ENCODE data around the gene OCA2. TPM values are rescaled to one million over a fixed set of nuclear protein-coding genes. Genes with fewer than 3 reads are reported as not detected.

OCA2 gene
- total RNA-seq, 1 experiment from 2014 or later, result 0.31 TPM

DNA sequence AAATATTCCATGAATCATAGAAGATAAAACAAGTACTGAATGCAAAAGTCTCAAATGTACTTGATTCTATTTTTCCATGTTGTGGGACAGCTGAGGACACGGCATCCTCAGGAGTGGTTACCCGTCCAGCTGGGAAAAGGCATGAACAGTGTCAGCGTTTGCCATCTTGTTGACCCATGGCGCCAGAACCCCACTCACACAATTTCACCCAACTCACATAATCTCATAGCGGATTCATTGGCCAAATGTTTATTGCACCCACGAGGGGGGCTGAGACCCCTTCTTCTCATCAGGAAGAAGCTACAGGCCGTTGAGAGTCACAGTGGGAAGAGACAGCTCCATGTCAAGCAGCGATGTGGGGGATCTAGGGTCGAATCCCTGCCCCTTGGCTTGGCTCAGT, 72.9 kb downstream of the OCA2 start:
- Histone ChIP-seq H3K56ac (ENCODE audit: insufficient read length, low read depth, low read length) (no peak overlapping the region), H3K23me2 (ENCODE audit: insufficient read length, low read depth, low read length, poor library complexity, severe bottlenecking) (no peaks in the 10 kb centered on the region), H3K4me2 (ENCODE audit: insufficient read depth, insufficient read length, low read length) (no peak overlapping the region), H2AK5ac (ENCODE audit: insufficient read length, low read length) (no peak overlapping the region), H3K79me1 (ENCODE audit: insufficient read depth, low read depth, low read length, poor library complexity, severe bottlenecking) (no peaks in the 10 kb centered on the region), H3K14ac (ENCODE audit: insufficient read depth, low read length) (no peak overlapping the region), H3K18ac (ENCODE audit: insufficient read length, low read depth, low read length) (no peak overlapping the region), H3K9me3 (ENCODE audit: control insufficient read depth, low read depth, low read length) (no peaks in the 10 kb centered on the region), H4K91ac (ENCODE audit: insufficient read length, low read depth, low read length) (no peak overlapping the region), H4K5ac (ENCODE audit: insufficient read length, low read depth, low read length) (no peak overlapping the region), H3K79me2 (ENCODE audit: insufficient read depth, low read length) (no peaks in the 10 kb centered on the region), H2BK5ac (ENCODE audit: insufficient read length, low read length) (no peak overlapping the region), H2BK15ac (ENCODE audit: low read depth, low read length) (no peak overlapping the region), H3K4me1 (ENCODE audit: insufficient read depth, low read length) (no peaks in the 10 kb centered on the region), H3K23ac (ENCODE audit: insufficient read length, low read depth, low read length) (no peak overlapping the region), H4K20me1 (ENCODE audit: control insufficient read depth, insufficient read depth, insufficient read length) (no peaks in the 10 kb centered on the region), H3K27me3 (ENCODE audit: insufficient read depth, low read length) (no peaks in the 10 kb centered on the region), H2AFZ (ENCODE audit: low read length) (no peak overlapping the region), H3K9ac (ENCODE audit: extremely low read depth, insufficient read length, low read length) (no peak overlapping the region), H3K27ac (ENCODE audit: insufficient read length, low read depth, low read length) (no peak overlapping the region), H3K4ac (ENCODE audit: low read depth, low read length) (no peak overlapping the region), H2BK120ac (ENCODE audit: low read depth, low read length, poor library complexity, severe bottlenecking) (no peak overlapping the region), H4K8ac (replicated peaks; ENCODE audit: insufficient read length, low read depth, low read length) (no peak overlapping the region), H2BK12ac (ENCODE audit: insufficient read length, low read depth, low read length) (no peak overlapping the region), H3T11ph (ENCODE audit: low read length) (no peak overlapping the region), H2BK20ac (ENCODE audit: low read depth, low read length, poor library complexity, severe bottlenecking) (no peak overlapping the region)
- H3K27ac Mint-ChIP-seq, result no peak overlapping the region
- DNase-seq, result no peak
- TF ChIP-seq, protein P1, sequence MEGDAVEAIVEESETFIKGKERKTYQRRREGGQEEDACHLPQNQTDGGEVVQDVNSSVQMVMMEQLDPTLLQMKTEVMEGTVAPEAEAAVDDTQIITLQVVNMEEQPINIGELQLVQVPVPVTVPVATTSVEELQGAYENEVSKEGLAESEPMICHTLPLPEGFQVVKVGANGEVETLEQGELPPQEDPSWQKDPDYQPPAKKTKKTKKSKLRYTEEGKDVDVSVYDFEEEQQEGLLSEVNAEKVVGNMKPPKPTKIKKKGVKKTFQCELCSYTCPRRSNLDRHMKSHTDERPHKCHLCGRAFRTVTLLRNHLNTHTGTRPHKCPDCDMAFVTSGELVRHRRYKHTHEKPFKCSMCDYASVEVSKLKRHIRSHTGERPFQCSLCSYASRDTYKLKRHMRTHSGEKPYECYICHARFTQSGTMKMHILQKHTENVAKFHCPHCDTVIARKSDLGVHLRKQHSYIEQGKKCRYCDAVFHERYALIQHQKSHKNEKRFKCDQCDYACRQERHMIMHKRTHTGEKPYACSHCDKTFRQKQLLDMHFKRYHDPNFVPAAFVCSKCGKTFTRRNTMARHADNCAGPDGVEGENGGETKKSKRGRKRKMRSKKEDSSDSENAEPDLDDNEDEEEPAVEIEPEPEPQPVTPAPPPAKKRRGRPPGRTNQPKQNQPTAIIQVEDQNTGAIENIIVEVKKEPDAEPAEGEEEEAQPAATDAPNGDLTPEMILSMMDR (conservative IDR thresholded peaks at IDR 0.05), result no peak
- no peaks in the 10 kb centered on the region for H3K27me3 Mint-ChIP-seq (ENCODE audit: low read depth)
- no CpG with 5 or more reads among the region's 9 CpGs for WGBS (ENCODE audit: extremely low coverage, insufficient read length, low lambda C conversion rate)
- peaks cover 12 to 16% of the 10 kb centered on the region in 2 experiments for H3K4me1 Mint-ChIP-seq
- no peaks in the 10 kb centered on the region for H3K9me3 Mint-ChIP-seq
- no peak overlapping the region for H3K4me3 Mint-ChIP-seq
- H3K36me3 Mint-ChIP-seq (ENCODE audit: insufficient read depth in 1 of 3, low read depth in 3 of 3), result no peaks in the 10 kb centered on the region

Measured in H9 (cell line).